ENCODE results near the gene POLG2. TPM values are rescaled to one million over a fixed set of nuclear protein-coding genes. Genes with fewer than 3 reads are reported as not detected.

The POLG2 gene
- total RNA-seq, 1 donor from 2014 or later, result 9.7 TPM

GRCh38 chr17:64449545-64449944 is 47.3 kb downstream of the POLG2 start:
- H3K4me1 ChIP-seq, result peaks cover 4% of the 10 kb centered on the region
- intact Hi-C loops (cut with micrococcal nuclease), result no loop called here
- no peaks in the 10 kb centered on the region for H3K36me3 ChIP-seq
- no peak for DNase-seq
- no peaks in the 10 kb centered on the region for H3K27me3 ChIP-seq (ENCODE audit: low read depth)
- no peak for TF ChIP-seq CTCF (IDR thresholded peaks at IDR 0.05; ENCODE audit: borderline replicate concordance)
- H3K27ac ChIP-seq (replicated peaks), result peak overlapping the region; percentile 72
- no peaks in the 10 kb centered on the region for H3K9me3 ChIP-seq (replicated peaks)
- H3K4me3 ChIP-seq, result peak overlapping the region; percentile 43

- Histone ChIP-seq H3K4me3 (peak within 1 kb of the TSS; percentile 43), H3K4me1 (peaks cover 4% of the 10 kb centered on the region), H3K27me3 (ENCODE audit: low read depth) (no peaks in the 10 kb centered on the region), H3K36me3 (no peaks in the 10 kb centered on the region), H3K27ac (replicated peaks) (peak within 1 kb of the TSS; percentile 72), H3K9me3 (replicated peaks) (no peaks in the 10 kb centered on the region)
- TF ChIP-seq CTCF (IDR thresholded peaks at IDR 0.05; ENCODE audit: borderline replicate concordance), result no peak
- no peak for DNase-seq
- intact Hi-C loops (cut with micrococcal nuclease), result no loop called here
Measured at GRCh38 chr17:64448665-64449512, 48.0 kb downstream of the POLG2 start, which contains the start of gene MILR1. Gene MILR1 (plus strand): TSS chr17:64449115. CDS start chr17:64449169, 54 bp downstream.

GRCh38 chr17:64447526-64447925 is 49.3 kb downstream of the POLG2 start:
- Histone ChIP-seq H3K4me1 (peaks cover 4% of the 10 kb centered on the region), H3K9me3 (replicated peaks) (no peaks in the 10 kb centered on the region), H3K36me3 (no peaks in the 10 kb centered on the region), H3K27me3 (ENCODE audit: low read depth) (no peaks in the 10 kb centered on the region), H3K4me3 (no peak overlapping the region), H3K27ac (replicated peaks) (no peak overlapping the region)
- intact Hi-C loops (cut with micrococcal nuclease), result no loop called here
- DNase-seq, result no peak
- no peak for TF ChIP-seq CTCF (IDR thresholded peaks at IDR 0.05; ENCODE audit: borderline replicate concordance)

GRCh38 chr17:64443086-64443760 is 53.6 kb downstream of the POLG2 start:
- Histone ChIP-seq H3K4me3 (no peak overlapping the region), H3K9me3 (replicated peaks) (peaks cover 12% of the 10 kb centered on the region), H3K27ac (replicated peaks) (peak overlapping the region; percentile 59), H3K4me1 (peaks cover 10% of the 10 kb centered on the region), H3K36me3 (peaks cover under 1% of the 10 kb centered on the region), H3K27me3 (ENCODE audit: low read depth) (no peaks in the 10 kb centered on the region)
- intact Hi-C loops (cut with micrococcal nuclease), result no loop called here
- no peak for TF ChIP-seq CTCF (IDR thresholded peaks at IDR 0.05; ENCODE audit: borderline replicate concordance)
- no peak for DNase-seq

- H3K4me3 ChIP-seq, result no peak overlapping the region
- DNase-seq, result no peak
- peaks cover 19% of the 10 kb centered on the region for H3K9me3 ChIP-seq (replicated peaks)
- no peaks in the 10 kb centered on the region for H3K27me3 ChIP-seq (ENCODE audit: low read depth)
- no peak for TF ChIP-seq CTCF (IDR thresholded peaks at IDR 0.05; ENCODE audit: borderline replicate concordance)
- H3K27ac ChIP-seq (replicated peaks), result peak overlapping the region; percentile 59
- H3K36me3 ChIP-seq, result peaks cover 7% of the 10 kb centered on the region
- intact Hi-C loops (cut with micrococcal nuclease), result no loop called here
- H3K4me1 ChIP-seq, result peaks cover 10% of the 10 kb centered on the region
Measured at GRCh38 chr17:64442541-64442971, 54.3 kb downstream of the POLG2 start.
